CD4-positive, alpha-beta T cell treated with Interleukin-15 for 1 hour (primary cell): Measurements from ENCODE around the gene TXNRD2.

Source experiments
- DNase-seq: peaks from one replicate; pipeline ENCODE4 v3.0.0-alpha.2; 2020

TXNRD2 gene

DNA sequence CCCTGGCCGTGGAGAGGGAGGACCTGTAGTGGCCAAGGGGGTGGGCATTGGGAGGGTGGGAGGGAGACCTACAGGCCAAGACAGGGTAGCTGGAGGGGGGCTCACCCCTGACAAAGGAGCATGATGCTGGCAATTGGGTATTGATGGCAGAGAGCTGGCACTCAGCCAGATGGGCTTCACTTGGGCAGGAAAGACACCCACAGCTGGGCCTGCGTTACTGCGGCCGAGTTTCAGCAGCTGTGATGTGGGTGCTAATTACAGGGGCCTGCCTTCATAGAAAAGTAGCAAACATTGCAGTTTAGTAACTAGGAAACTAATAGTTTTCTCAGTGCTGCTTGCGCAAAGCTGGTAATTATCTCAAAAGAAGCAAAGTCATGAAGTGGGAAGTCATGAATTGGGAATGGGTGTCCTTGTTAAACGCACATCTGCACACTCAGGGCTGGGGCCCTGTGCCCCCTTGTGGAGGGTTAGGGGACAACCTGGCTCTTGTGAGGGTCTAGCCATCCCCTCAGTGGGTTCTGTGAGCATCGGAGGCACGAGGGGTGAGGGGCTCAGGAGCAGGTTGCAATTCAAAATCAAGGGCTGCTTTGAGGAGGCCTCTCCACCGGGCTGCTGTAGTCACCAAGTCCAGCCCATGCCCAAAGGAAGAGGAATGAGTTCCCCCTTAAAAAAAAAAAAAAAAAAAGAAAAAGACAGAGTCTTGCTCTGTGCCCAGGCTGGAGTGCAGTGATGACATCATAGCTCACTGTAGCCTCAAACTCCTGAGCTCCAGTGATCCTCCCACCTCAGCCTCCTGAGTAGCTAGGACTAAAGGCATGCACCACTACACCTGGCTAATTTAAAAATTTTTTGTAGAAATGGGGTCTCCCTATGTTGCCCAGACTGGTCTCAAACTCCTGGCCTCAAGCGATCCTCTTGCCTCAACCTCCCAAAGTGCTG, 24.4 kb upstream of the TXNRD2 start:
- DNase-seq: no peak

- no peak for DNase-seq
Observed at GRCh38 chr22:19964701-19965386, 23.2 kb upstream of the TXNRD2 start.

GRCh38 chr22:19963863-19964642, 22.4 kb upstream of the TXNRD2 start:
- DNase-seq: no peak

- no peak for DNase-seq
Observed at GRCh38 chr22:19962909-19963806, 21.5 kb upstream of the TXNRD2 start.

DNA sequence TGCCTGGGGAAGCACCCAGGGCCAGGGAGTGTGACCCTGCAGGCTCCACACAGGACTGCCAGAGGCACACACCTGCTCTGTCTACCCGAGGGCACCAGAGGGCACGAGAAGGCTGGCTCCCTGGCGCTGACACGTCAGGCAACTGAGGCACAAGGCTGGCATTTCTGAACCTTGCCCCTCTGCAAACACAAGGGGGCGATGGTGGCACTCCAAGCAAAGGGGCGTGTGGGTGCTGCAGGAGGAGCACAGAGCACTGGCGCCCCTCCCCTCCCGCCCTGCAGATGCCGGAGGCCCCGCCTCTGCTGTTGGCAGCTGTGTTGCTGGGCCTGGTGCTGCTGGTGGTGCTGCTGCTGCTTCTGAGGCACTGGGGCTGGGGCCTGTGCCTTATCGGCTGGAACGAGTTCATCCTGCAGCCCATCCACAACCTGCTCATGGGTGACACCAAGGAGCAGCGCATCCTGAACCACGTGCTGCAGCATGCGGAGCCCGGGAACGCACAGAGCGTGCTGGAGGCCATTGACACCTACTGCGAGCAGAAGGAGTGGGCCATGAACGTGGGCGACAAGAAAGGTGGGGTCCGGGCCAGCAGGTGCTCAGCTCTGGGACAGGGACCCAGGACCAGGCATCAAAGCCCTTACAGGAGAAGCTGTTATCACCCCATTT, 20.8 kb upstream of the TXNRD2 start:
- DNase-seq: peak; percentile 58

DNA sequence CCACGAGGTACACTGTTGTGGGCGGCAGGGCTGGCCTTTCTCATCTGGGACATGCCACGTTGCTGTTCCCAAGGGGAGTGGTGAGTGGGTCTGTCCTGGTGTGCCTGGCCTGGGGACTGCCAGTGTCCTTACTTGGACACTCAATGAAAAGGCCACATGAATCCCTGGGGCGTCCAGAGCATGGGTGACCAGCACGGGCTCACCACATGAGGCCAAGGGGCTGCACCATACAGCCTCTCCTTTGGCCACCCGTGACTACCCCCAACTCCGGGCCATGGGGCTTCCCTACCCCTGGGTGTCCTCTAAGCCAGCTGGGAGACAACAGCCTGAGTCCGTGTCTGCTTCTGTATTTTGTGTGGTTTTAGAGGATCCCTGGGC, 20.2 kb upstream of the TXNRD2 start:
- DNase-seq: no peak

GRCh38 chr22:19961201-19961580, 19.6 kb upstream of the TXNRD2 start:
- DNase-seq: no peak

DNA sequence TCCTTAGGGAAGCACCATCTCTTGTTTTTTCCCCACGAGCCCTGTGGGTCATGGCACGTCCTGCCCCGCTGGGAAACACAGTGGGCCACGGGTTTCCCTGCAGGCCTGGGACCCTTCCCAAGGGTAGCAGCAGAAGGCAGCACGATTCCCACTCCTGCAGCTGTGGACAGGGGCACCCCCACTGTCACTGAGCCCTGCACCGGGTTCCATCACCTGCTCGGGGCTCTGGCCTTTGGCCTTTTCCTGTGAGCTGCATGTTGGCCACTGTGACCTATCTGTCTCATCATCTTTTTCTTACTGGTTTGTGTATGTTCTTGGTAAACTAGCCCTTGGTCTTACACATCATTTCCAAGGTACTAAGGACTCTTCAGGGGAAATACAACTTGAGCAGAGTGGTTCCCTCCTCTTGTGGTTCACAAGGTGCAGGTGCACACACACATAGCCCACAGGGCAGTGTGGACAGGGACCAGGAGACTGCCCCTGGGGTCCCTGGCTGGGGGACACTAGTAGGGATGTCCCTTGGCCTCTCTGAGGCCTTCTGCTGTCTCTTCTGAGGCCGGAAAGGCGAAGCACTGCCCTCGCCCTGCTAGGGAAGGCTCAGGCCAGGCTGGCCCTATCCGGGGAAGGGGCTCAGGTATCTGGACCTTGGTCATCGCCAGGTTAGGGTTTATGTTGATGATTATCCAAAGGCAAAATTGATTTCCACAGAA, 19.0 kb upstream of the TXNRD2 start:
- no peak for DNase-seq

- no peak for DNase-seq
Observed at GRCh38 chr22:19959587-19960490, 18.2 kb upstream of the TXNRD2 start.

- DNase-seq: no peak
Observed at GRCh38 chr22:19959043-19959586, 17.5 kb upstream of the TXNRD2 start.

DNA sequence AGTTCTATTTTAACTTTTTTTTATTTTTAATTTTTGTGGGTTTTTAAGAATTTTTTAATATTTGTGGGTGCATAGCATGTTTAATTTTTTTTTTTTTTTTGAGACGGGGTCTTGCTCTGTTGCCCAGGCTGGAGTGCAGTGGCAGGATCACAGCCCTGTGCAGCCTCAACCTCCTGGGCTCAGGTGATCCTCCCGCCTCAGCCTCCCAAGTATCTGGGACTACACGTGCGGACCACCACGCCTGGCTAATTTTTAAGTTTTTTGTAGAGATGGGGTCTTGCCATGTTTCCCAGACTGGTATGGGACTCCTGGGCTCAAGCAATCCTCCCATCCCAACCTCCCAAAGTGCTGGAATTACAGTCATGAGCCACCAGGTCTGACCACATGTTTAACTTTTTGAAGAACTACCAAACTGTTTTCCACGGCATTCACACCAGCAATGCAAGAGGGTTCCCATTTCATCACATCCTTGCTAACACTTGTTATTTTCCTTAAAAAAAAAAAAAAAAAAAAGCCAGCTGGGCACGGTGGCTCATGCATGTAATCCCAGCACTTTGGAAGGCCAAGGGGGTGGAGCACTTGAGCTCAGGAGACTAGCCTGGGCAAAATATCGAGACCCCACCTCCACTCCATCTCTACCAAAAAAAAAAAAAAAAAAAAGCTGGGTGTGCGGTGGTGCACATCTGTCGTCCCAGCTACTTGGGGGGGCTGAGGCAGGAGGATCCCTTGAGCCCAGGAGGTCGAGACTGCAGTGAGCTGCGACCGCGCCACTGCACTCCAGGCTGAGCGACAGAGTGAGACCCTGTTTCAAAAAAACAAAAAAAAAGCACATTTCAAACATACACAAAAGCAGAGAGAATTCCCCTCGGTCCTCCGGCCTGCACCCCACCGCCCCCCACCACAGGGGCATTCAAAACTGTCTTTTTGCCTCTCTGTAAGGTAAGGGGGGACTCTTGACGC, 16.7 kb upstream of the TXNRD2 start:
- DNase-seq: no peak

DNA sequence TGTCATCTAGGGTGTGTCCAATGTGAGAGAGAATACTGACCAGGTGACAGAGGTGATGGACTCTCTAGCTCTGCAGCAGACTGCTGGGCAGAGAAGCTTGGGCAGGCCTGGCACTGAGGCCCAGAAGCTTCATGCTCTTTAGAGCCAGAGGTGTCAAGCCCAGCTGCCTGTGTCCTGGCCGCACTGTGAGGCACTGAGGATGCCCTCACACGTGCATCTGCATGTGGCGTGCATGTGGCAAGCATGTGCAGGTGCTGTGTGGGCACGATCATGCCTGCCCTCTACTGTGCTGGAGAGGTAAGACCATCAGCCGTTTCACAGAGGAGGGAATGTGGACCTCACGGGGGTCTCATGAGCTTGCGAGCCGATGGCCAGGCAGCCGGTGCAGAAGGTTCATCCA, 15.8 kb upstream of the TXNRD2 start:
- DNase-seq: no peak

GRCh38 chr22:19955241-19956128, 13.9 kb upstream of the TXNRD2 start:
- no peak for DNase-seq

DNA sequence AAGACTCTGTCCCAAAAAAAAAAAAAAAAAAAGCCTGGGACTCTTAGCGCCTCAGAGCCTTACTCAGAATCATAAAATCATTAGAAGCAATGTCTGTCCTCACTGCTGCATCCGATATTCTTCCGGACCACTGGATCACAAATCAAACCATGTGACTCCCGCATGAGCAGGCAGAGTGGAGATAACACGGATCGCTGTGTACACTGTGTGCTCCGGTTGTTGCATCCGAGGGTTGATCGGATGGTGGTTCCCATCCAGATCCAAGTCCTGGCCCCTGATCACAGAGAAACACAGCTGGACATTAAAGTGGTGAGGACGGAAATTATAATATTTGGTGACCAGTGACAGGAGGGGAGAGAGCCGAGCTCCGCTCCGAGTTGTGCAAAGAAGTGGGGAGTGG, 9.7 kb upstream of the TXNRD2 start:
- no peak for DNase-seq

- no peak for DNase-seq
Observed at GRCh38 chr22:19948057-19948760, 6.6 kb upstream of the TXNRD2 start.

DNA sequence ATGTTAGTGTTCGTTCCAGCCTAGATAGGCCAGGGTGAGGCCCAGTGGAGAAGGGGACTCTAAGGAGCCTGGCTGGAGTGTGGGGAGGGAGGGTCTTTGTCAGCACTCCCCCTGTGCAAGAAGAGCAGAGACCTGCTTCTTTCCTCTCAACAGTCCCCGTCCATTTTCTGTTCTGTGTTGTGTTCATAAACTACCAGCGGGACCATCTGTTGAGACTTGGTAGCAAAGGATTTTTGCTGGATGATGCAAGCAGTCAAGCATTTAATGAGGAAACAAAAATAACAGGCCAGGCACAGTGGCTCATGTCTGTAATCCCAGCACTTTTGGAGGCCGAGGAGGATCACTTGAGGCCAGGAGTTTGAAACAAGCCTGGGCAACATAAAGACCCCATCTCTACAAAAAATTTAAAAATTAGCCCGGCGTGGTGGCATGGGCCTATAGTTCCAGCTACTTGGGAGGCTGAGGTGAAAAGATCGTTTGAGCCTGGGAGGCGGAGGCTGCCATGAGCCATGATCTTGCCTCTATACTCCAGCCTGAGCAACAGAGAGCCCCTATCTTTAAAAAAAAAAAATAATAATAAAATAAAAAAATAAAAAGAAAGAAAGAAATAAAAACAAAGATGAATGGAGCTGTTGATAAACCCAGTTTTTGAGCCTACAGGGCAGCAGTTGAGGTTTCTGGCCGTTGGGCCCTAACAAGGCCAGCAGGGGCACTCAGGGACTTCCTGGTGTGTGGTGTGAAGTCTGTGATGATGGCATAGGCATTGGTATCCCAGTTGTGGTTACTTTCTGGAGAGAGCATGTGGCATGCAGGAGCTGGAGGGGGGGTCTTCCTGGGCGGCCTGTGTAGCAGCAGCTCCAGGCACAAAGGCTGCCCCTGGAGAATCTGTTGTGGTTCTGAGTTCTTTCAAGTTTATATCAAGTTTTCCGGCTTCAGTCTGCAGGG, 1.7 kb upstream of the TXNRD2 start:
- no peak for DNase-seq
